GM19328 (cell line): ENCODE measurements around the gene KIF26A.

Experiments
- ATAC-seq: cut with Tn5 transposase; IDR thresholded peaks from one replicate; pipeline ENCODE4 v1.9.1; 2021; ENCODE audit warnings: mild to moderate bottlenecking, moderate library complexity; ENCODE audit not compliant: unreplicated experiment

Gene KIF26A

DNA sequence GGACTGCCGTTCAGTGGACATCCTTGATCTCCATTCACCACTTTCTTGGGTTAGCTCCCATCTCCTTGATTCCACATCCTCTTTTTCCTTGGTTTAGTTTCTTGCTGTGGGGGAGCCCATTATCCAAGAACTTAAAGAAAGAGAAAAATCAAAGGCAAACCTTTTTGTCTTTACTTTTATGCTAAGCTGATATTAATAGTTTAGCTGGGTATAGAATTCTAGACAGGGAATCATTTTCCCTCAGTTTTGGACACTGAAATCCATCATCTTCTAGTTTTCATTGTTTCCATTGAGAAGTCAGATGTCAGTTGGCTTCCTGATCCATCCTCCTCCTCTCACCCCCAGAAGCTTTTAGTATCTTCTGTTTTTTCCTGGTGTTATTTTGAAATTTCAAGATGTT is 8.8 kb upstream of the KIF26A start:
- no peak for ATAC-seq

DNA sequence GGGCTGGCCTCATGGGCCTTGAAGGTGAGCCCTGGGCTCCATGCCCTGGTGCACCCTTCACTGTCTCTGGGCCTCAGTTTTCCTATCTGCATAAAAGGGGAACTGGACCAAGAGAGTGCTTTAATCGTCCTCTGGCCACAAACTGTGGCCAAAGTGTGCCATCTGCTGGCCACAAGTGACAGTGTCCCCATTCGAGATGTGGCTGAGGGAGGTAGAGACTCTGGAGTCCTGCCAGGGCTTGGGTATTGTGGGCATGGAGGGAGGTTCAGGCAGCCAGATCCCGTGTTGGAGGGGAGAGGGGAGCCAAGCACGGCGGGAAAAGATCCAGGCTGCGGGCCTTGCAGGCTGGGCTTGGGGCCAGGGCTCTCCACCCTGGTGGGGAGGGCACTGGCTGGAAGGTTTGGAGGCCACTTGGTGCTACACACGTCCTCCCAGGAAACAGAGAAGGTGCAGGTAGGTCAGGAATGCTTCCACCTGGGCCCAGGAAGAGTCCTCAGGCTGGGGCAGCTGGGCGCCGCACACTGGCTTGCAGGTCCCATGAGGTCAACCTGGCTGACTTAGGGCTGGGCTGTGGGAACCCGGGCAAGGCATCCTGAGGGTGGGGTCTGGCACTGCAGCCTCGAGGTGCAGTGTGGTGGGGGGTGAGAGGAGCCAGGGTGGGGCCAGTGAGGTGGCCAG is 7.3 kb upstream of the KIF26A start:
- ATAC-seq: no peak

DNA sequence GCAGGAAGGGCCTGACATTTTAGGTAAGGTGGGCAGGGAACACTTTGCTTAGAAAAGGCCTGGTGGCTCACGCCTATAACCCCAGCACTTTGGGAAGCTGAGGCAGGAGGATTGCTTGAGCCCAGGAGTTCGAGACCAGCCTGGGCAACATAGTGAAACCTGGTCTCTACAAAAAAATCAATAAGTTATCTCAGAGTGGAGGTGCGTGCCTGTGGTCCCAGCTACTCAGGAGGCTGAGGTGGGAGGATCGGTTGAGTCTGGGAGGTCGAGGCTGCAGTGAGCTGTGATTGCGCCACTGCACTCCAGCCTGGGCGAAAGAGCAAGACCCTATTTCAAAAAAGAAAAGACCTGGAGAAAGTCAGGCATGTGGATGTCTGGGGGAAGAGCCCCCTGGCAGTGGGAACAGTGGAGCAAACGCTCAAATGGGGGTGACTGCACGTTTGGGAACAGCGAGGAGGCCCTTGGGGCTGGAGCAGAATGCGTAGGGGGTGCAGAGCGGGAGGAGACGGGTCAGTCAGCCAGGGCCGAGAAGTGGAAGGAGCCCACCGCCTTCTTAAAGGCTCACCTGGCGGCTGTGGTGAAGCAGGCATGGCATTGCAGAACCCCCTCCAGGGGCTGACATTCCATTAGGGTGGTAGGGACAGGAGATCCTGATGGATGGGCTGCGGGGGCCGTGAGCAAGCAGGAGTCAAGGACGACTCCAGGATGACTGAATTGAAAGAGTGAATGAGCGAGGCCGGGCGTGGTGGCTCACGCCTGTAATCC is 6.2 kb upstream of the KIF26A start:
- ATAC-seq: no peak

DNA sequence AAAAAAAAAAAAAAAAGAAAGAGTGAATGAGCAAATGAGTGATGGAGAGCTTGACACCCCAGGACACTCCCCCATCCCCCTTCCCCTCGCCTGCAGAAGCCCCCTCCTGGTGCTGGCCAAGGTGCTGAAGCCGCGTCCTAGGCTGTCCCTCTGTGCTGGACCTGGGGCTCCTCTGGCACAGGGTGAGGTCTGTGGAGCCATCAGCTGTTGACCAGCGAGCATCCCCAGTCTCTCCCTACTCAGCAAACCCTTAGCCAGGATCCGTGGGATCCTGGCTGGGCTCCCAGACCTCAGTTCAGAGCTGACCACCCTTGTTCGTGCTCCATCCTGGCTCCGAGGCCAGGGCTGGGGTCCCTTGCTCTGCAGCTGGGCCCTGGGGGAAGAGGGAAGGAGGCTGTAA is 5.4 kb upstream of the KIF26A start:
- ATAC-seq: no peak

DNA sequence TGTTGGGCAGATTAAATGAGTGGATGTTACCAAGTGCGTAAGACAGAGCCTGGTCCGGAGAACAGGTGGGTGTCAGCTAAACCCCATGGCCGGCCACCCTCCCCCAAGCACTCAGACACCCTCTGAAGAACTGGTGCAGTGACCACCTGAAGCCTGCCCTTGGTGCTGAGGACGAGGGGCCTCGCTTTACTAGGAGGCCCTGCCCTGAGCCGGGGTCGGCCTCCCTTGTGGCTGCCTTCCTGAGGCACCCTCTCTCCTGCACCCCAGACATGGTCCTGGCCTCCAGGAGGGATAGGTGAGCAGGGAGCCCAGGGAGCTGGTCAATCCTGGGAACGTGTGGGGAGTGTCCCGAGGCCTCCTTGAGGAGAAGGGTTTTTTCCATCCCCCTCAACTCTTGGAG is 4.9 kb upstream of the KIF26A start:
- ATAC-seq: no peak

DNA sequence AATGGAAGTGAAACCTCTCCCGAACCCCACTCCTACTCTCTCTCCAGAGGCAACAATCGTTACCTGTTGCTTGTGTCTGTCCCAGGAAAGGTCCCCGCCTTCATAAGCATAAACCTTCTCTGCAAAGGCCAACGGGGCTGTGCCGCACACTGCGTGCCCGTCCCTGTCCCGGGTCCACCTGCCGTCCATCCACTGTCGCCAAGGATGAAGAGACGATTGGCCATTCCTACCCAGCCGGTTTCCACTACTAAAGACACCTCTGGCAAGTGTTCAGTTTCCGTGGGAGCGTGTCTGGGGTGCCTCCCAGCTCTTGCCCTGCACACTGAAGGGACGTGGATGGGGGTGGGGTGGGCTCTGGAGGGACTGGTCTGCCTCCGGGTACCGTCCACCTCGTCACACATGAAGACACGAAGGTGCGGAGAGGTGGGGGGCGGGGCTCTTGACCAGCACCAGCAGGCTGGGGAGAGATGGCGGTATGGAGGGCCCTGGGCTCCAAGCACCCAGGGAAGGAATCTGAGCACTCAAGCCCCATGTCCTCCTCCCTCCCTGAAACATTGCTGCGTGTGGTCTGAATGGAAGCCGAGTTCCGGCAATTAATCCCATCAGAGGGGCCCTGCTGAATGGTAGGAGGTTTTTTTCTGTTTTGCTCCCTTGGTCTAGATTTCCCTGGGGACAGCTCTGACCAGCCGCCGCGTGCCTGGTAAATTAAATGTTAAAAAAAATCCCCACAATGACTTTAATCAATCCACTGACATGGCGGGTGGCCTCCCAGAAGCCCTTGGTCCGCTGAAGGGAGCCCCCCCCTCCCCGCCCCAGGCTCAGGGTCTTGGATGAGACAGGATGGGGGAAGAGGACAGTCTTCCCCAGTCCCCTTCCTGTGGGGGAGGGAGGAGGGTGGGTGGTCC is 4.1 kb upstream of the KIF26A start:
- no peak for ATAC-seq

DNA sequence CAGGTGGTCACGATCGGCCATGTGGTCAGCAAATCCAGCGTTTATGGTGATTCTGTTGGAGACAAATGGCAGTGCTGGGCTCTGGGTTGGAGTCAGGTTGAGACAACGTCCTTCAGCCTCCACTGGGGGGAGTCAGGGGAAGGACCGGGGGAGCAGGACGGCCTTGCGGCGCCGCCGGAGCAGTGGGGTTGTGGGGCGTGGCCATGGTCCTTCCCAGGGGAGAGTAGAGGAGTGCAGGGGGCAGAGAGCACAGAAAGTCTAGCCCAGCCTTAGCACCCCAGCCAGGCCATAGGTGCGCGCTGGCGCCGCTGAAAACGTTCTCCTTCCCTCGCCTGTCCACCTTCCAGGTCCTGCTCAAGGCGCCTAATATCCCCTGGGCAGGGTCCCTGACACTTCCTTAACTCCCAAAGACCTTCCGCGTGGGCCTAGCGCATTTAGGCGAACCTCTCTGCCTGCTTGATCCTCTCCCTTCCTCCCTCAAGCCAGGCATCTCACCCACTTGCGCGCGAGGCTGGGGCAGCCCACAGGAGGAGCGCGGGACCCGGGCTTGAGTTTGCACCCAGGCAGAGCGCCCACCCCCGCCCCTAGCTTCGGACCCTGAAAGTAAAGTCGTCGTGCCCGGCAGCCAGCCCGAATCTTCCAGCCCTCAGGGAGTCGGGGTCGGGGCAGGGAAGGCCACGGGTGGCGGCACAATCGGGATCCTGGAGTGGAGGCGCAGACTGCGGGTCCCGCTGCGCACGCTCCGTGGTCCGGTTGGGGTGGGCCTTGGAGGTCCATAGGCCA is 3.1 kb upstream of the KIF26A start:
- no peak for ATAC-seq

DNA sequence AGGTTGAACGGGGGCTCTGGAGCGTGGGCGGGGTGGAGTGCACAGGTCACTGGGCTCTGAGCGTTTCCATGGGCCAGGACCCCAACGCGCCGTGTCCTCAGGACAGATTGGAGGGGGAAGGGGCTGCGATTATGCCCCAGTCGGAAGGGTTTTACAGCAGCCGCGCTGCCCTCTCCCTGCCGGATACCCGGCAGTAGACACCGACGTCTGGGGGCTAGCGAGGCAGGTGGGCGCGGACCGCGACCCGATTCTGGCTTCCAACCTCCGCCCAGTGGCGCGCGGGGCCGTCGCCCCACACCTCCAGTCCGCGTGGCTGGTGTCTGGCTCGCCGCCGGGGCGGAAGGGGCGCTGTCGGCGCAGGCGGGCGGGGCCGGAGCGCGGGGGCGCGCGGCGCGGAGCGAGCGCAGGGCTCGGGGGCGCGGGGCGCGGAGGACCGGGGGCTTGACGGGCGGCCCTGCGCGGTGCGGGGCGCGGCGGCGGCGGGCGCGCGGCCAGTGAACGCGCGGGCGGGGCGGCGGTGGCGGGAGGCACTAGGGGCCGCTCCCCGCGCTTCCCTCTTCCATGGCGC is 2.4 kb upstream of the KIF26A start:
- ATAC-seq: no peak

DNA sequence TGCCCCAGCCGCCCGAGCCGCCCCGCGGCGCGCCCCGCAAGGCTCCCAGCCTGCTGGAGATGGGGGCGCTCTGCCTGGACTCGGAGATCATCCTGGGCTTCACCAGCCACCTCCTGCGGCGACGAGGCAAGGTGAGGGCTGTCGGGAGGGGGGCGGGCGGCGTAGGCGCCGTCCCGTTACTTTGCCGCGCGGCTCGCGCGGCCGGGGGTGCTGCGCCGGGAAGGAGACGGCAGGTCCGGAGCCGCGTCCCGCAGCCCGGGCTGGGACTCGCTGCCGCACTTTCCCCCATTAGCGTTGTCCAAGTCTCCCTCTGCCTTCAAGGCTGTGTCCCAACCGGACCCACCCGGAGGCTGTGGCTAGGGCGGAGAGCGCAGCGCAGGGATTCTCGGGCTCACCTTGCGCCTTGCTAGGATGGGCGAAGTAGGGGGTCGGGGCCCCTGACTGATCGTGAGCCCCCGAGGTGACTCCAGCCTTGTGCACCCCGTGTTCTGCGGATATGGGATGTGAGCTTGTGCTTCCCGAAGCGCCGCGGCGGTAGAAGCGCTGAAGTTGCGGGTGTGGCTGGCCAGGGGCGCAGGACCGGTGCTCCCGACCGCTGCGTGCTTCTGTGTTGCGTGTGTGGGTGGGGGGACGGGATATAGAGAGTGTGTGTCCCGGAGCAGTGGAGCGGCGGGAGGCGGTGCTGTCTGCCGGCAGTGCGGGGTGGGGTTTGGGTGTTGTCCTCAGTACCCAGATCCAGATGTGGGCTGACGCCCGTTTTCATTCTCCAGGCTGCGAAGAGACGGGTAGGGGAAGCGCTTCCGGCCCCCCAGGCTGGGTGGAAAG is 1.7 kb upstream of the KIF26A start:
- no peak for ATAC-seq

DNA sequence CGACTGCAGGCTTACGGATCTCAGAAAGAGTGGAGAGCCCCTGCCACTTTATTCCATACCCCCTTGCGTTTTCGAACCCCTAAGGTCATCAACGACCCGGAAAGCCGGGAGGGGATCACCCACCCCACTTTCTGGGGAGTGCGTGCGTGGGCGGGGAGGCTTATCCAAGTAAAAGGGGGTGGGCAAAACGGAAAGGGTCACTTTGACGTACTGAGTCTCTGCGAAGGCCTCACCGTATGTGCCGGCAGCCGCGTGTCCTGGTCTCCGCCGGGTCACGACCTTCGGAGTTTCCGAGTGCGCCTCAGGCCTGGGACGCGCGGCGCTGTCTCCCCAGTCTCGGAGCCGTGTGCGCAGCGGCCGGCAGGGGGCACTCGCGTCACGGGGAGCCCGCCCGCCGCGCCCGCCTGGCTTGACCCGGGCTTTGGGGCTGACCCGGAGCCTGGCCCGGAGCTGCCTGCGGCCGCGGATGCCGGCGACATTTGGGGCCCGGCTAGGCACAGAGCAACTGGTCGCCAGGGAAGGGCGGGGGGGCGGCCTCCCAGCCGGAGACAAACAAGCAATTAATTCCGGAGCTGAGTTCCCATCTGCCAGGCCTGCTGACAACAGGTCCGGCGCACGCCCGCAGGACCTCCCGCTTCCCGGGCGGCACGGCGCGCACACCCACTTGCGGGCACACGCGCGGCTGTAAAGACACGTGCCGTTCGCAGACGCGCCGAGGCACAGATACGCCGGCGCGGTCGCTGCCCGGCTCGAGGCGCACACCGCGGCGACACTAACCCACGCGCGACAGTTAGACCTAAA is 890 bp upstream of the KIF26A start:
- ATAC-seq: no peak

DNA sequence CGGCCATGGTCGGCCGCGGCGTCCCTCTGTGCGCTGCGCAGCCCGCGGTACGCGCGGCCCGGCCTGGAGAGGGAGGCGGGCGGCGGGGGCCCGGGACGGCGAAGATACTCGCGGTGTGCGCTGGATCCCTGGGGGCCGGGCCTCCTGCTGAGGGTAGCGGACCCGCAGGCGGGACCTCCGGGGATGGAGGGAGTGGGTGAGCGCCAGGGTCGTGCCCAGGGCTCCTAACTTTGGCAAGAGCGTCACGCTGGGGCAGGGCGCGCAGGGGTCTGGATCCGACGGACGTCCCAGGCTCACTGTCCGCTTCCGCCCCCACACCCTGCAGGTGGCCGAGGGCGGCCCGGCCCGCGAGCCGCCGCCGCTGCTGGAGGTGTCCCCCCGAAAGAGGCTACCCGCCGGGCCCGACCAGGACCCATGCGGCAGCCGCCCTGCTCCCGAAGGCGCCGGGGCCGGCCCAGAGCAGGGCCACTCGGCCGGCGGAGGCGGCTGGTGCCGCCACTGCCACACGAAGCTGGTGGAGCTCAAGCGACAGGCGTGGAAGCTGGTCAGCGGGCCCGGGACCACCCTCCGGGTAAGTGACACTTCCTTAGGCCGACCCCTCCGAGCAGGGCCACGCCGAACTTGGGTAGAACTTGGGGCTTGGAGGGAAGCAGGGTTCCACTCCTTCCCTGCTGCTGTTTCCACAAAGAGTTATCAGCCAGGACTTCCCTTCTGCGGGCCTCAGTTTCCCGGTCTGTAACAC is 502 bp downstream of the KIF26A start:
- ATAC-seq: no peak

DNA sequence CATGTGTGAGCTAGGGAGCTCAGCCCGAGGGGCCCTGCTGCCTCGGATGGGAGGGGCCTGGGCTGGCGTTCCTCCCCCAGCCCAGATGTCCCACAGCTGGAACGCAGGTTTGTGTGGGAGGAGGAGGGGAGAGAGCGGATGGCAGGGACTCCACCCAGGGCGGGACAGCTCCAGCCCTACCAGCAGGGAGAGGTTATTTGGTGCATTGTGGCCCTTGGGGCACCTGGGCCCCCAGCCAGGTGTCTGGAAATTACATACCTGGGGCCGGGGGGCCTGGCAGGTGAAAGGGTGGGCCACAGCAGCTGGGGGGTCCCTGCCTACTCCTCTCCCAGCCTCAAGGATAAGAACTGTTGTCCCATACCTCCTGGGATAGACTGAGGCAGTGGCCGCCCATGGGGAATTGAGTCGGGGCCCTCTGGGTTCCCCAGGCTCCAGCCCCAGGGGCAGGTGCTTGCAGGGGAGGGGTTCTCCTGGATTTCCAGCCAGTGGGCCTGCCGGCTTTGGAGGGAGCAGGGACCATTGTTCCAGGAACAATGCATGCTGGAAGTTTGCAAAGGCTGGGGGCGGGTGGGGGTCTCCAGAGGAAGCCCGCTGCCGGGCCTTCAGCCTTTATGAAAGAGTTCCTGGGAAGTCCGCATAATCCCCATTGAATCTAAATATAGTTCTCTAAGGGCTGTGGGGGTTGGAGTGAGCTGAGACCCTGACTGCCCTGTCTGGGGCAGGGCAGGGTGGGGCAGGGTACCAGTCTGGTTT is 1.2 kb downstream of the KIF26A start:
- ATAC-seq: no peak

DNA sequence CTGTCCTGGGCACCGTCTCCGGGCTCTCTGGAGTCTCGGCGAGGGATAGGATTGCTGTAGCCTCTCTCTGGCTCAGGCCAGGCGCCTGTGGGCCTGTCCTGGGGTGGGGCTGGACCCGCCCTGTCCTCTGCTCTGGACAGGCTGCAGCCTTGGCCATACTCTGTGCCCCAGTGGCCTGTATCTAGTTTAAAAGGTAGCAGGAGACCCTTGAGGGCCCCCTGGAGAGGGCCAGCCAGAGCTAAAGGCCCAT is 1.8 kb downstream of the KIF26A start:
- ATAC-seq: no peak

DNA sequence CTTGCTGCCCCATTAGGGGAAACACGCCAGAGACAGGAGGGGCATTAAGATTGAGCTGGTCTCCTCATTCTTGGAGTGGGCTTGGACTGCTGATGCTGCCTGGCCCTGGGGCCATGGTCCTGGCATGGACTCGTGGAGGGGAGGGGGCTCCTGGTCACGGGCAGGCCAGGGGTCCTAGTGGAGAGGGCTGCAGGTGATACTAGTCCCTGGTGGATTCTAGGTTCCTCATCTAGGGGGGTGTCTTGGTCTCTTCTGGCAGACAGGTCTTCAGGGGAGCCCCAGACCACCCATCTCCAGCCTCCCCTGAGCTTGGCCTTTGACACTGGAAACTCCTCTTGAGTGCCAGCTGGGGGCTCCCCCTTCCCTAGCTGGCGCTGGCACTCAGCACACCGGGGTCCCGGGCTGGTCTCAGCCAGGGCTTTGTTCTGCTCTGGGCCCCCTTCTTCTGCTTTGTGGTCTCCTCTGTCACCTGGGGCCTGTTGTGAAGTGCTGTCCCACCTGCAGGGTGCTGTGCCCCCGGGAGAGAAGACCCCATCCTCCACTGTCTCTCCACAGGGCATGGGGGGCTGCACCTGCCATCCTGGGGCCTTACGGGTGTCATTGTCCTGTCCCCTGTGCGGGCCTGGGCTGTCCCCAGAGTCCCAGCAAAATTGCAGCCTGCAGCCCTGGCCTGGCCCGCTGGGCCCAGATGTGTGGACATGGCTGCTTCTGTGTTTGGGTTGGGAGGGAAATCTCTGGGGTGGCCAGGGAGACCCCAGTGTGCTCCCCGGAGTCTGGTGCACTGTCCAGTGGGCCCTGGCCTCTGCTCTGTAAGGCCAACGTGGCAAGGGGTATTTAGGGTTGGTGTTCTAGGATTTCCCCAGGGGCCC is 2.3 kb downstream of the KIF26A start:
- no peak for ATAC-seq

DNA sequence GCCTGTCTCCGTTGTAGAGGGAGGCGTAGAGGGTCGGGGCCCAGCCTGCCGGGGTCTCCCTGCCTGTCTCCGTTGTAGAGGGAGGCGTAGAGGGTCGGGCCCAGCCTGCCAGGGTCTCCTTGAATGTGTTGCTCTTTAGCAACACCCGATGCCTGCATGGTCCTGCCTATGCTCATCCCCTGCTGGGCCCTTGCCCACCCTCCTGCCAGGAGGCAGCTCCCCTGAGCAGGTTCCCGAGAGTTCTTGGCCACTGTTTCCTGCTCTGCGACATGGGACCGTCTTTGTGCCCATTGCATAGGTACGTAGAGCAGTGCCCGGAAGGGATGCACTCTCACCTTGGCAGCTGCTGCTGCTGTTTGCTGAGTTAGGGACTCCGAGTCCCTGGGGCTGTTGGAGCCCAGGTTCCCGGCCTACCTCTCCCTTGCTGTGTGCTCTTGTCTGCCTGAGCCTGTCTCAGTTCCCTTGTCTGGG is 3.3 kb downstream of the KIF26A start:
- no peak for ATAC-seq

DNA sequence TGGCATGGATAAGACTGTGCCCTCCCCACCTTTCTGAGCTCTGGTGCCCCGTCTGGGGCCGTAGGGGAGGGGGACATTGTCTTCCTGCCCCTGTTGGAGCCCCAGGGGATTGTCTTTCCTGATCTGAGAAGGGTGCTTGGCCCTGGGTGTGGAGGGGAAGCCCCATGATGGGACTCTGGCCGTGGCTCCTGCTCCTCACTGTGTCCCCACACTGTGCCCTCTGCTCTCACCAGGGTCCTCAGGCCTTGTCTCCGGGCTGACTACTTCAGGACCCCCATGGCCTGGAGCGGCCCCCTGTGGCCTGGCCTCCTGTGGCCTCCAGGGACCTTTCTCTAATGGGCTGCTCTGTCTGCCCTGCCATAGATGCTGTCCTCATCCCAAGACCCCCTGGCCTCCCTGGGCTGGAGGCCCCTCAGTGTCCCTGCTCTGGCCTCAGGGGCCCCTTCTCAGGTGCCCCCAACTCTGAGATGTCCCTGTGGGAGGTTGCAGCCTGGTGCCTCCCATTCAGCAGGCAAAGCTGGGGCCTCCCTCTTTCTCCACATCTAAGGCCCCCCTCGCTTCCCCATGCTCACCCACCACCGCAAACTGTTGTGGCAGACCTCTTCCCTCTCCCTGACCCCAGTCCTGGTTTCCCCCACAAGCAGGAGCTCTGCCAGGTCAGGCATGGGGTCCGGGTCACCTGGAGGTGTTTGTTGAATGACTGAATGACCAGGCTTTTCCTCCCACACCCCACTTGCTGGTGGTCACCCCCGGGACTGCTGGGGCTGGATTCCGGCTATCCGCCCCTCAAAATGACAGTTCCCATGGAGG is 4.0 kb downstream of the KIF26A start:
- no peak for ATAC-seq
